ENCODE data around the gene CRB3.
"Not testable (repeated sequence)": the region's sequence is repeated elsewhere in the genome, so short reads cannot be mapped to it uniquely, and the experiment has no call there.

The CRB3 gene, protein sequence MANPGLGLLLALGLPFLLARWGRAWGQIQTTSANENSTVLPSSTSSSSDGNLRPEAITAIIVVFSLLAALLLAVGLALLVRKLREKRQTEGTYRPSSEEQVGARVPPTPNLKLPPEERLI

DNA sequence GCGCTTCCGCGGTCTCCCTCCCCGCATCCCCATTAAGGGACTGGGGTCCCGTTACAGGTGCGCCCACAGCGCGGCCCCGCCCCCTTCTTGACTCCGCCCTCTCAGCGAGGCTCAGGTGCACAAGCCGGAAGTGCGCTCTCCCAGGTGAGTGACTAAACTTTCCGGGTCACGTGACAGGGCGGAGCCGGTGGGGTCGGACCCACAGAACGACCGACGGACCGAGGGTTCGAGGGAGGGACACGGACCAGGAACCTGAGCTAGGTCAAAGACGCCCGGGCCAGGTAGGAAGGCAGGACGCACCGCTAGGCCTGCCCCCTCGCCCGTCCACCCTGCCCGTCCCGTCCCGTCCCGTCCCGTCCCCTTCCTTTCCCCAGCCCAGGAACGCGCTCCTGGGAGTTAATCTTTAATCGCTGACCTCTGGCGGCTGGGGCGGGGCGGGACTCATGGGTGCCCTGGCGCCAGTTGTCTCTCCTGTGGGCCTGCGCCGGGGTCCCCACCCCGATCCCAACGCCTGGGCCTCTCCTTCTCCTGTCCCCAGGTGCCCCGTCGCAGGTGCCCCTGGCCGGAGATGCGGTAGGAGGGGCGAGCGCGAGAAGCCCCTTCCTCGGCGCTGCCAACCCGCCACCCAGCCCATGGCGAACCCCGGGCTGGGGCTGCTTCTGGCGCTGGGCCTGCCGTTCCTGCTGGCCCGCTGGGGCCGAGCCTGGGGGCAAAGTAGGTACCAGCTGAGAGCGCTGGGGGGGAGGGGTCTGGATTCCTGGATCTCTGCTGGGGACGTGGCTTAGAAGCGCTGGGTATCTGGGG, at the start of gene CRB3:
Gene CRB3 (plus strand): TSS at position 202 of the 804 bp plus-strand sequence. CDS start 431 bp downstream, at position 633.
- DNase-seq (ENCODE audit: low read depth in 2 of 2, low spot score in 1 of 2), result peak in 1 of 2 donors; percentile 19

DNA sequence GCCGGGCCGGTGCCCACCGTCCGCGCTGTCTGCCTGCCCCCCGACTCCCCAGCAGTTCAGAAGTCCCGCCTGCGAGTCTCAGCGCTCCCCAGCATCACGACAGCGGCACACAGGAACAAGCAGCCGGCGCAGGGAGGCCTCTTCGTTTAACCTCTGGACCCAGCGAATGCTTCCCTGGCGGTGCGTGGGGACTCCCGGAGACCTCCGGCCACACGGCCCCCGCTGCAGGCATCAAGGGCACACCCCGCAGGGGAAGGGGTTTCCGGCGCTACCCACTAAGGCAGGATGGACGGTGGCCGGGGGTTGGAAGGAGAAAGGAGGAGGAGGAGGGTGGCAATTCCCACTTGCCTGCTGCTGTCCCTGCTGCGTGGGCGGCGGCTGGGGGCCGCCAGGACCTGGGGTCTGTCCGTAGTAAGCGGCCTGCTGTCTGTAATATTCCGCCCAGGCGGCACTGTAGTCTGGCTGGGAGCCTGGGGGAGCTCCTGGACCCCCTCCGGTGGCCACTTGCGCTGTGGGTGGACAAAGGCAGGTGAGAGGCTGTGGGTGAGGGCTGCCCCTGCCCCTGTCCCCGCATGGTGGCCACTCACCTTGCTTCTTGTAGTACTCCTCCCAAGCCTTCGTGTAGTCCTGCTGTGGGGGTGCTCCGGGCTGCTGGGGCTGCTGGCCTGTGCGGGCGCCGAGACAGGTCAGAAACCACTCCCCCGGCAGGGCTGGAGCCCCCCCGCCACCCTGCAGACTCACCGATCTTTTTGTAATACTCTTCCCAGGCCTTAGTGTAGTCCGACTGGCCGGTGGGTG, 49.1 kb upstream of the CRB3 start:
- no peak for DNase-seq (ENCODE audit: low read depth in 2 of 2, low spot score in 1 of 2)

DNA sequence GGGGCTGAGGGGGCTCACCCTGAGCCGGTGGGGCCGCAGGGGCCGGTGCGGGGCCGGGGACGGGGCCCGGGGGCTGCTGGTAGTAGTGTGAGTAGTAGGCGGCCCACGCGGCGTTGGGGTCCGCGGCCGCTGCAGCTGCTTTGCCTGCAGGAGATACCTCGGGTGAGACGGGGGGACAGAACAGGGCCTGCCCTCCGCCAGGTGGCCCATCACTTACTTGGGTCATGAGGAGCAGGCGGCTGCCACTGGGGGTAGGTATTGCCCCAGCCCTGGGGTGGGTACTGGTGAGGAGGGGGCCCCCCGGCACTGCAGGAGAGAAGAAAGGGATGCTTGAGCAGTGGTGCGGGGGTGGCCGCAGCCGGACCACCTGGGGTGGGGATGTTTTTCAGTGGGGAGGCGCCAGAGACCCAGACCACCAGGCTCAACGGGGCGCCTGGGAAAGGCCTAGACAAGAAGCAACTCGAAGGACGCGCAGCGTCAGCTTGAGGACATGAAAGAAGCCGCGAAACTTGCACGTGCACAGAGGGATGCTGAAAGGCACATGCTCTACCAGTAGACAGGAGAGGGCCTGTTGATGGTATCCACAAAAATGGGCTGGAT, 48.4 kb upstream of the CRB3 start:
- no peak for DNase-seq (ENCODE audit: low read depth in 2 of 2, low spot score in 1 of 2)

DNA sequence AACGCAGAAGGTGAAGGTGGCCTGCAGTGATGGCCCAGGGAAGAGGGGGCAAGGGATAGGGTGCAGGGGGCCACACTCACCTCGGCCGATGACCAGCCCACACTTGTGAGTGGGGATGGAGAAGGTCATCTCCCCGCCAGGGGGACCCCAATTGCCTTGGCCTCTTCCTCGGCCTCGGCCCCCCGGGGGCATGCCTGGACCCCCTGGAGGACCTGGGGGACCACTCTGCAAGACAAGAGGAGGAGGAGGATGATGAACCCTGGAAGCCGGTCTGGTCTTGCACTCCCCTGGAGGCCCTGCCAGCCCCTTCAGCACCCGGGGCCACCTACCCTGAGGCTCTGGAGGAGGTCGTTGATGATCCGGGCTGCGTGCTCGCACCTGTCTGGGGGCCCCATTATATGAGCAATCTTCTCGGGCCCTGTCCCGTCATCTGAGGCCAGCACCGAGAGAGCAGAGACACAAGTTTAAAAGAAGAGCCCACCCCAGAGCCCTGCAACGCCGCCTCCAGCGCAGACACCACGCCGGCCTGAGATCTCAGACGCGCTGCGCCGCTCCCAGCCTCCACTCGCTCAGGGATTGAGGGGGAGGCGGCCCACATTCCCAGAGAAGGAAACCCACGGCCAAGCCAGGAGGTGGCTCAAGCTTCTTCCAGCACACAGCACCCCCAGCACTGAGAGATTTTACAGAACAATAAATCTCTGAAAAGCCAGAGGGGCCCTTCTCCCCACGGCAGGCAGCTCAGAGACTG, 47.2 kb upstream of the CRB3 start:
- DNase-seq (ENCODE audit: low read depth in 2 of 2, low spot score in 1 of 2), result no peak

DNA sequence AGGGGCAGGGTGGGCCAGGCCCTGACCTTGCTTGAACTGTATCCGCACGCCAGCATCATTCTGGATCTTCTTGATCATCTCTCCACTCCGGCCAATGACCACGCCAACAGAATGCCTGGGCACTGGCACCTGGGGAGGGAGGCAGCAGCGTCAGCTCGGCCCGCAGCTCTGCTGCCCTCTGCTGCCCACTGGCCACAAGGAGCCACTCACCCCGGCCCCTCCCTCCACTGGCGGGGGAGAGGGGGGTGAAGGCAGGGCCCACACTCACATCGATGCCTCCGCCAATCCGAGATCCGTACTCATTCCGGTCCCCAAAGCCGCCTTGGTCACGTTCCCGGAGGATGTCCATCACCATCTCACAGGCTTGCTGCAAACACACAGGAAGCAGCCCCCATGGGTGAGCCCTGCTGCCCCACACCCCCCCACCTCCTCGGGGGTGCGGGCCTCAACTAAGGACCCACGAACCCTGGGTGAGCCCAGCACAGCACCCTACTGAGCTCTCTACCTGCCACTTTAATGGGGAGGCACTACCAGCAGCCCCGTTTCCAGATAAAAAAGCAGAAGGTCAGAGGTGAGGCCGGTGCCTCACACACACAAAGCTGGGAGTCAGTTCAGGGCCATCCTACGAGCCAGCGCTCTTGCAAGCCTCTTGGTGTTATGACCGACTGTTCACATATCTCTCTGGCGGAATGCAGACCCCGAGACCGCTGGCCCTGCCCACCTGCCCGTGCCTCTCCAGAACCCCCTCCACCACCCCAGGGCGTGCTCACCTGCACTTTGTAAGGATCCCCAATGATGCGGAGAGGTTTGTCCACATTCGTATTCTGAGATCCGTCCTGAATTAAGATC, 46.1 kb upstream of the CRB3 start:
- no peak for DNase-seq (ENCODE audit: low read depth in 2 of 2, low spot score in 1 of 2)

DNA sequence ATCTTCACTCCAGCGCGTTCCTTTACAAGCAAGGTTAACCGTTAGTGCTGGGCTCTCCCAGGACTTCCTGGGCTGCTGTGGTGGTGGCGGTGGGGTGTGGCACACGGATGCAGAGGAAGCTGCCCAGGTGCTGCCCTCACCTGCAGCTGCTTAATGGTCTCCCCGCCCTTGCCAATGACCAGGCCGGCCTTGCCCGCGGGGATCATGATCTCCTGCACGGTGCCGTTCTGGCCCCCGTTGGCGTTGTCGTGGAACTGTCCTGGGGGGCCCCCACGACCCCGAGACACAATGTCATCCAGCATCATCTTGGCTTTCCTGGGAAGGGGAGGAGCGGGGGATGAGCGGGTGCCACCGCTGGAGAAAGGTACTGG, 45.5 kb upstream of the CRB3 start:
- DNase-seq (ENCODE audit: low read depth in 2 of 2, low spot score in 1 of 2), result no peak

DNA sequence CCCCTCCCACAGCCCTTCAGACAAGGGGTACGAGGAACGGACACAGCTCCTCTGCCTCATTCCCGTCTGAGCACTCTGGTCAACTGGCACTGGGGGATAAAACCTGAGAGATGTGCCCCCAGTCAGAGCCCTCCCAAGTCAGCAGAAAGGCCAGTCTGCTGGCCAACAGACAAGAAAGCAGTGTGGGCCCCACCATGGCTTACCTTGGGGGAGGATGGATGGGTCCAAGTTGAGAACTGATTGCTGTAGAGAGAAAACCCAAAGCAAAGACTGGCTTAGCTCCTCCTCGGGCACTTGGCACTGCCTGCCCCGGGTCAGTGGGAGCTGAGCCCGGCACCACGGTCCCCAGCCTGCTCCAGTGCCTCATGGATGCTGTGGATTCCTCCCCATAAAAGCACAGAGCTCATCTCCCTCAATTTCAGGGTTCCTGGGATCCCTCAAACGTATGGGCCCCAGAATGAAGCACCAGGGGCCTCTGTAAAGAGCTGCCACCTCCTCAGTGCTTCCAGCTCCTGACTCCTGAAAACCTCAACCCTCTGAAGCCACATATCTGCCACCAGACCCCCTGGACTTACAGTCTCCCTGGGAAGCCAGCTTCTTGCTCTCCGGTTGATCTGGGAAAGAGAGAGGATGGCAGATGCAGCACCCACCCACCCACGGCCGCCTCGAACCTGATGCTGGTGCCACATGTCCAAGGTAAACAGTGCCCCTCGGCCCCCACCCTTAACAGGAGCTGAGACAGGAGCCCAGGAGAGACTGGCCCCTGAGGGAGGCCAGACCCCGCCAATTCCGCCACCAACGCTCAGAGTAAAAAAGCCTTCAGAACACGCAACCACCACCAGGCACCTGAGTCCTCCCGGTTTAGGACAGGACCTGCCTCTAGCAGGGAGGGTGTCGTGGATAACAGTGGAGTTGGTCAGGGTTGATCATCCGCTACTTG, 42.7 kb upstream of the CRB3 start:
- DNase-seq (ENCODE audit: low read depth in 2 of 2, low spot score in 1 of 2), result no peak

DNA sequence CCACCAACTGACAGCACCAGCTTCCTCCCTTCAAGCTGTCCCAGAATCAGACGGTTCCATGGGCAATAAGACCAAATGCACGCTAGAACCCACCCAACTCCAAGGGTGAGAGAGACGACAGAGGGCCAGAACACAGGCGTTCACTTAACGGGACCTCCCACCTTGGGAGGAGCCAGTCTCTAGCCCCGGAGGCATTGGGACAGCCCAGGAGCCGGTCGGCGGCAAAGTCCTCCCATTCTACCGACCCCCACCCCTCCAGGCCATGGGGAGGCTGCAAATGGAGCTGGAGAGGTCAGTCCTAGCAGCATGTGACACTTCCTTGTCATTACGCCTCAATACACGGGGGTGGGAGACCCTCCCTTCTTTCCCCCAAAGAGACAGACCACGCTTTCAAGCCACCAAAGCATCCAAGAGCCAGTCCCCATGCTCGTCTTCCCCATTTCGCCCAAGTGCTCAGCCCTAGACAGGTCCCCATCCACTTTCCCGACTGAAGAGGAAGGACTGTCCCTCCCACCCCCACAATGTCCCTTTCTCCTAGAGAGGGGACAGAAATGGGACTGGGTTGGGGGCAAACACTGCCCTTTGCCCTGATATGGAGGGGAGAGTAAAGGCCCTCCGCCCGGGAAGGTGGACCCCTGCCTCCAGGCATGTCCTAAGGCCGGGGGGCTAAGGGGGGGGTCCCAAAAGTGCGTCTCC, 40.4 kb upstream of the CRB3 start:
- DNase-seq (ENCODE audit: low read depth in 2 of 2, low spot score in 1 of 2), result no peak

DNA sequence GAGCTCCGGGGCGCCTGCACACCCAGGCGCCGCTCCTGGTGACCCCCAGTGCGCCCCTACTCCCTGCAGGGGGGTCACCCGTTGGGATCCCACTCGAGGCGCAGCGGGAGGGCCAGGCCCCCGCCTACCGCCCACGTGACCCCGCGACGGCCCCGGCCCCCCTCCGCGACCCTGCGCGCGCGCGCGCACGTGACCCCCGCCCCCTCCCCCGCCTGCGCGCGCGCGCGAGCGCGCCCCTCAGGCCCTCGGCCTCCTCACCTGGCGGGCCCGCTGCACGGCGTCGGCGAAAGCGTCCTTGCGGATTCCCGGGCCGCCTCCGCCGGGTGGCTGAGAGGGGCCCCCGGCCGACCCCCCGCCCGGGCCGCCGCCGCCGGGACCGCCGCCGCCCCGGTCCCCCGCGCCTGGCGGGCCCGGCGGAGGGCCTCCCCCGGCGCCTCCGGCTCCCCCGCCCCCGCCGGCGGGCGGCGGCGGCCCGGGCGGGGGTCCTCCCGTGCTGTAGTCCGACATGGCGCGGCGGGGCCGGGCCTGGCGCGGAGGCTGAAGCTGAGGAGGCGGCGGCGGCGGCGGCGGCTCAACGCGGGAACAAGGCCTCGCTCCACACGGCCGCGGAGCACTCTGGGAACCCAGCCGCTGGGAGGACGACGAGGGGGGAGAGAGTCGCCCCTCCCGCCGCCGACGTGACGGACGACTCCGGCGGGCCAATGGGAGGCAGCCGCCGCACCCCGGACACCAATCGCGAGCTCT, 39.7 kb upstream of the CRB3 start, which contains the start of gene KHSRP:
Gene KHSRP (minus strand): TSS at position 617 of the 744 bp plus-strand sequence. CDS start 110 bp downstream, at position 507.
- DNase-seq (ENCODE audit: low read depth in 2 of 2, low spot score in 1 of 2), result no peak

DNA sequence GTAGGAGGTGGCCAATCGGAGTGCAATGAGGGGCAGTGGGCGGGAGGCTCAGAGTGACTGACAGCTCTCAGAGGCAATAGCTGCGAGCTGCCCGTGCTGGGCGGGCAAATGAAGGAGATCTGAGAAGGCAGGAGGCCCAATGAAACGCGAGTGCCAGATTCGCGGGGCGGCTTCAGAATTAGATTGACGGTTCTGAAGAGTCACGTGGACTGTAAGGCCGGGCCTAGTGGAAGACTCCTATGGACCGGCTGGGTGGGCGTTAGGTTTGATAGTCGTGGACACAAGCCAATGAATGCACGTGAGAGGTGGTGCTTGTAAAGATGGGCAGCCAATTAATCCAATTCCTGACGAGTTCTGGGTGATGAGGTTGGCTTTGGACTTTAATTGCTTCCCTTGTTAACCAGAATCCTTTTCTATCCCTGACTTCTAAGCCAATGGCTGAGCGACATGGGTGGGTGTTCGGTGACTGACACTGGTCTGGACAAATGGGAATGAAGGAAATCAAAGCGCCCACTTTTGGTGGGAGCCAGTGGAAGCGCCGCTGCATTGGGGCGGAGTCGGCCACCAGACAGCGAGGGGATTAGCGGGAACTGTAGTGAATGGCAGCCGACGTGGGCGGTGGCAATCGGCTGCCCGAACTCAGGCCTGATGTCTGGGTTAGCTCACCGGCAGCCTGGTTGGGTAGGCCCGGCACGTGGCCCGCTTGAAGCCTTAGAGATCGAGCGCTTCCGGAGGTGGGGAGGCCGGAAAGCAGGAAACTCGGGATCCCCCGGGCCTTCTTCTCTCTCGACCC, 38.9 kb upstream of the CRB3 start:
- DNase-seq (ENCODE audit: low read depth in 2 of 2, low spot score in 1 of 2), result peak; percentile 96 to 99

DNA sequence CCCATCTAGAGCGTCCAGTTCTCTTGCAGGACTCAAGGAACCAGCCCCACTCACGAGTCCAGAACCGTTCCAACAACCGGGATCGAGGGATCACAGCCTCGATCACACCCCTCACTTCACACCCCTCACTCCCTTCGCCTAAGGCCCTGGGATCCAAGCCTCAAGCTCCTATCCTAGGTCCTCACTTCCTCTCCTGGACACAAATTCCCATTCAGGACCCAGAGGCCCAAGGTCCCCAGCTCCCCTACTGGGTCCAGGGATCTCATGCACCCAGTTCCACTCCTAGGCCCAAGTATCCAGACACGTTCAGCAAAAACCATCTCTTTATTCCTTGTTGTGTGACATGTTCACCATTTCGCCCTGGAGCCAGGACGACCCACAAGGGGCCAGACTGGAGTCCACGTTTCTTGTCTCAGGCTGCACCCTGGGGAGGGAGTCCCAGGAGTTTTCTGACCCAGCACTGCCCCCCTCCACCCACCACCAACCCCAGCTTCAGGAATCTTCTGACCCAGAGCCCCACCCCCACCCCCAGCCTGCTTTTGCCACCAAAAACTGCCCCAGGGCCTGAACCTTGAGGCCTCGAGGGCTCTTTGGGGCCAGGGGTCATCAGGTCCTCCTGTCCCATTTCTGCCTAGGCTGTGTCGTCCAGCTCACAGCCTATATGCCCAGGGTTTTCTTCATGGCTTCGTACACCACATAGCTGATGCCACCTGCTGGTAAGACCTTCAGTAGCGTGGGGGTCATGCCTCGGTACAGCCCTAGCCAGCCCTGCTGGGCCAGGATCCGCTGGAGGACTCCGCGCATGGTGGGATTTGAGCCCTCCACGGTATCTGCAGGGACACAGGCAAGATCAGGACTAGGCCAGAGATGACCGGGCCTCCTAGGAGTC, 38.1 kb upstream of the CRB3 start:
- no peak for DNase-seq (ENCODE audit: low read depth in 2 of 2, low spot score in 1 of 2)

DNA sequence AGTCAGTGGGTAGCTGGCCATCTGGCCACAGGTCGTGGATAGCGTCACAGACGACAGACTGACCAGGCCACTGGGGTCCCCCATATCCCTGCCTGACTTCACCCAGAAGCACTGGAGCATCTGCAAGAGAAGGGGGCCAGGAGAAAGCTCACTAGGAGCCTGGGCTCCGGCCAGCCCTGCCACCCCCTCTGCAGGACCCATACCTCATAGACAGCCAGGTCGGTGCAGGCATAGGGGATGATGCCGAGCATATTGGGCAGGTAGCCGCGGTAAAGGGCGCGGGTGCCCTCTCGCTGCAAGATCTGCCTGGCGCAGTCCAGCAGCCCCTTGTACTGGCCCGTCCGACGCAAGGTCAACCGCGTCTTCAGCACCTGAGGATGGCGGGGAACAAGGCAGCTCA, 36.9 kb upstream of the CRB3 start:
- DNase-seq (ENCODE audit: low read depth in 2 of 2, low spot score in 1 of 2), result no peak

DNA sequence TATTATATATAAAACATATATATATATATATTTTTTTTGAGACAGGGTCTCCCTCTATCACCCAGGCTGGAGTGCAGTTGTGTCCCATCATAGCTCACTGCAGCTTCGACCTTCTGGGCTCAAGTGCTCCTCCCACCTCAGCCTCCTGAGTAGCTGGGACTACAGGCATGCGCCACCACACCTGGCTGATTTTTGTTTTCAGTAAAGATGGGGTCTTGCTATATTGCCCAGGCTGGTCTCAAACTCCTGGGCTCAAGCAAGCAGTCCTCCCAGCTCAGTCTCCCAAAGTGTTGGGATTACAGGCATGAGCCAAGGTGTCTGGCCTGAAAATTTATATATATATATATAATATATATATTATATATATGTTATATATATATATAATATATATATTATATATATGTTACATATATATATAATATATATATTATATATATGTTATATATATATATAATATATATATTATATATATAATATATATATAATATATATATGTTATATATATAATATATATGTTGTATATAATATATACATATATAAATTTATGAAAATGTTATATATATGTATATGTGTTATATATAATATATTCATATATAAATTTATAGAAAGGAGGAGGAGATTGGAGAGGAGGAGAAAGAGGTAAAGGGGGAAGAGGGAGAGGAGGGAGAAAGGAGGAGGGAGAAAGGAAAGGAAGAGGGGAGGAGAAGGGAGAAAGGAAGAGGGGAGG, 35.2 kb upstream of the CRB3 start:
- DNase-seq (ENCODE audit: low read depth in 2 of 2, low spot score in 1 of 2), result not testable (repeated sequence)

DNA sequence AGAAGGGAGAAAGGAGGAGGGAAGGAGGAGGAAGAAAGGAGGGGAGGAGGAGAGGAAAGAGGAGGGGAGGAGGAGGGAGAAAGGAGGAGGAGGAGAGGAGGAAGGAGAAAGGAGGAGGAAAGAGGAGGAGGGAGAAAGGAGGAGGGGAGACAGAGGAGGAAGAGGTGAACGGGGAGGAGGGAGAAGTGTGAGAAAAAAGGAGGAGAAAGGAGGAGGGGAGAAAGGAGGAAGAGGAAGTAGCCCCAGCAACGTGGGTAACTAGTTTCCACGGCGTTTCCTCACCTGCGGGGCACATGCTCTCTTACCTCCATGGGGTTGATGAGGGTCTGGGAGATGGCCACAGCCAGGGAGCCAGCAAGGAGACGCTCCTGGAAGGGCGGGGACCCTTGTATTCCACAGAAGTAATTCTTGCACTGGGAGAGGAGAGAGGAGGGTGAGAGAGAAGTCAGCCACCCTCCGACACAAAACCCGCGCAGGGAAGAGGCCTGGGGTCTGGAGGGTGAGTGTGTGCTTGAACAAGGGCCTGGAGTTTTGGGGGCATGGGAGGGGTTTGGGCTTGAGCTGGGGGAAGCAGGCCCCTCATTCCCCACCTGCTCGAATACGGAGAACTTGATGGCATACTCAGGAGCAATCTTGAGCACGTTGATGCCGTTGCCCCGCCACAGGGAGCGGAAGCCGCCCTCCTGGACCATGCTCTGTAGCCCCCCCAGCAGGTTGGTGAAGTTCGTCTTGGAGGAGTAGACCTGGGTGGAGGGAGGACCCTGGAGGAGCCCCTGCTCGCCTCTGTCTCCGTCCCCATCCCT, 34.5 kb upstream of the CRB3 start:
- DNase-seq (ENCODE audit: low read depth in 2 of 2, low spot score in 1 of 2), result no peak

Measured in stimulated activated CD8-positive, alpha-beta memory T cell treated with anti-CD3 and anti-CD28 coated beads, Interleukin-4, amount 100 ng/mL, for 4 hours (primary cell).